IPS DF 4.7 (cell line): ENCODE results near the gene PCSK7.

Experiments
- DNase-seq: peaks from one replicate; pipeline ENCODE4 v3.0.0-alpha.2; 2013; ENCODE audit warnings: low spot score; ENCODE audit errors: extremely low read depth

The PCSK7 gene

DNA sequence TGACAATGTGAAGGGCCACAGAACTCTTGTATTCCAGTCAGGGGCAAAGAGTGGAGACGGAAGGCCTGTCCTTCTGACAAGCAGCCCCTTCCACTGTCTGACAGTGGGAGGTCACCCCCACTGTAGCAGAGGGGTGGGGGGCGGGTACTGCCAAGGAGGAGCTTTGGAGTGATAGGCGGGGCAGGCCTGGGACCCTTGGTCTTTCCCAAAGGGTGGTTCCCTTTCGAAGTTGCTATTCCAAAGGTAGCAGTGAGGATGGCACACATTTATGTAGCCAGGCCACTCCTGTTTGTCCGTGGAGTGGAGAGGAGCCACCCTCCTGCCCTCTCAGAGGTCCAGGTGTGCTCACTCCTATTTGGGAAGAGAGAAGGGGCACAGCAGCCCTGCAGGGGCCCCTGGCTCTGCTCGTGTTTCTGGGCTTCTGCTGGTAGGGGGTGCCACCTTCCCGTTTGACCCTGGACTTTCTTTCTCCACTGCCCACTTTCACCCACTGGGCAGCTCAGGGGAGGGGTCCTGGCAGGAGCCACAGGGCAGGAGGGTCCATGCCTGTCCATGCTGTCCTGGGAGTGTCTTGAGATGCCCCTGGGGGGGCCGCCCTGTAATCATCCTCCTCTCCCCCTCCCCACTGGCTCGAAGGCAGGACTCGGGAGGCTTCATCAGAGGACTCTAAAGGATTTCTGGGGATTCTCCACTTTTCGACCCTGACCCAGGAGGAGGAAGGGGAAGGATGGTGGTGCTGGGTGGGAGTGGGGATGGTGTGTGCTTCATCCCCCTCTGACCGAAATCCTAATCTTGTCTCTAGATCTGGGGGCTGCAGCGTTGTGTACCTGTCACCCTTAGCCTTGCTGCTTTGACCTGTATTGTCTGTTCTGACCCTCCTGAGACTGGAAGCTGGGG, 31.7 kb downstream of the PCSK7 start:
- DNase-seq = no peak

DNA sequence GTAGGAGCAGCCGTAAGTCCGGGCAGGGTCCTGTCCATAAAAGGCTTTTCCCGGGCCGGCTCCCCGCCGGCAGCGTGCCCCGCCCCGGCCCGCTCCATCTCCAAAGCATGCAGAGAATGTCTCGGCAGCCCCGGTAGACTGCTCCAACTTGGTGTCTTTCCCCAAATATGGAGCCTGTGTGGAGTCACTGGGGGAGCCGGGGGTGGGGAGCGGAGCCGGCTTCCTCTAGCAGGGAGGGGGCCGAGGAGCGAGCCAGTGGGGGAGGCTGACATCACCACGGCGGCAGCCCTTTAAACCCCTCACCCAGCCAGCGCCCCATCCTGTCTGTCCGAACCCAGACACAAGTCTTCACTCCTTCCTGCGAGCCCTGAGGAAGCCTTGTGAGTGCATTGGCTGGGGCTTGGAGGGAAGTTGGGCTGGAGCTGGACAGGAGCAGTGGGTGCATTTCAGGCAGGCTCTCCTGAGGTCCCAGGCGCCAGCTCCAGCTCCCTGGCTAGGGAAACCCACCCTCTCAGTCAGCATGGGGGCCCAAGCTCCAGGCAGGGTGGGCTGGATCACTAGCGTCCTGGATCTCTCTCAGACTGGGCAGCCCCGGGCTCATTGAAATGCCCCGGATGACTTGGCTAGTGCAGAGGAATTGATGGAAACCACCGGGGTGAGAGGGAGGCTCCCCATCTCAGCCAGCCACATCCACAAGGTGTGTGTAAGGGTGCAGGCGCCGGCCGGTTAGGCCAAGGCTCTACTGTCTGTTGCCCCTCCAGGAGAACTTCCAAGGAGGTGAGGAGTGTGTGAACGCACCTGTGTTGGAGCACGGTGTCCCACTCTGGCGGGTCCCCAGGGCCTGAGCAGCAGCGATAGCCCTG, 32.6 kb downstream of the PCSK7 start, which contains the start of gene TAGLN:
Gene TAGLN, plus strand, starts transcription at position 318 of the 863 bp plus-strand sequence. CDS start 3,644 bp downstream, outside the sequence.
- no peak for DNase-seq

- DNase-seq = no peak
Observed at GRCh38 chr11:117198613-117199012, 33.3 kb downstream of the PCSK7 start.

- DNase-seq = no peak
Observed at GRCh38 chr11:117197516-117198456, 34.1 kb downstream of the PCSK7 start.

DNA sequence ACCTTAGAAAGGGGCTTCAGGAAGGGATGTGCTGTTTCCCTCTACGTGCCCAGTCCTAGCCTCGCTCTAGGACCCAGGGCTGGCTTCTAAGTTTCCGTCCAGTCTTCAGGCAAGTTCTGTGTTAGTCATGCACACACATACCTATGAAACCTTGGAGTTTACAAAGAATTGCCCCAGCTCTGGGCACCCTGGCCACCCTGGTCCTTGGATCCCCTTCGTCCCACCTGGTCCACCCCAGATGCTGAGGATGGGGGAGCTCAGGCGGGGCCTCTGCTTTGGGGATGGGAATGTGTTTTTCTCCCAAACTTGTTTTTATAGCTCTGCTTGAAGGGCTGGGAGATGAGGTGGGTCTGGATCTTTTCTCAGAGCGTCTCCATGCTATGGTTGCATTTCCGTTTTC, 34.9 kb downstream of the PCSK7 start:
- no peak for DNase-seq

GRCh38 chr11:117195761-117196160, 36.1 kb downstream of the PCSK7 start:
- DNase-seq = no peak

DNA sequence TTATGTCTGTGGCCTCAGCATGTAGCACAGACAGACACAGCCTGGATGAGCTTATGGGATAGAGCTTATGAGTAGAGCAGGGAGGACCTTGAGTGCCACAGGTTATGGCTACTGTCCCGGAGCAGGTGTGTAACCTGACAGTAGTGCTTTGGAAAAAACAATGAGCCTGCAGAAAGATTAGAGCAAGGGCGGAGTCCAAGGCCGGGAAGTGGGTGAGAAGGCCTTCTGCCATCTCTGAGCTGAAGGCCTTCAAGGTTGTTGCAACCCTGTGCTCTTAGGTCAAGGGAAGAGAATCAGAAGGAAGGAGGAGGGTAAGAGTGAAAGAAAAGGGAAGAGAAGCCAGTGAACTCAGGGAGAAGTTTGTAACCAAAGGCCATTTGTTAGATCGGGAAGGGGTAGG, 36.6 kb downstream of the PCSK7 start:
- DNase-seq = no peak

DNA sequence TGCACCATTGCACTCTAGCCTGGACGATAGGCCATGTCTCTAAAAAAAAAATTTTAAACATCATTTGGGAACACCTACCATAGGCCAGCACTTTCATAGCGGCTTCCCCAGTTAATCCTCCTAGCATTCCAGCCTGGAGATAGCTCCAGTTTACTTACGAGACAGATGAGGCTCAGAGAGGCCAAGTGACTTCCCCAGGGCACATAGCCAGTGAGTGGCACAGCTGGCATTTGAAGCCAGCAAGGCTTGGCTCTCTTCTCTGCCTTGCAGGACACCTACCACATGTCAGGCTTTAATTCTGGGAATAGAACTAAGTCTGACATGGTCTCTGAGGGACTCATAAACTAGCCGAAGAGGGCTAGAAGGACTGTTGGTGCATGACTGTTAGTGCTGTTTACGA, 37.6 kb downstream of the PCSK7 start:
- no peak for DNase-seq

DNA sequence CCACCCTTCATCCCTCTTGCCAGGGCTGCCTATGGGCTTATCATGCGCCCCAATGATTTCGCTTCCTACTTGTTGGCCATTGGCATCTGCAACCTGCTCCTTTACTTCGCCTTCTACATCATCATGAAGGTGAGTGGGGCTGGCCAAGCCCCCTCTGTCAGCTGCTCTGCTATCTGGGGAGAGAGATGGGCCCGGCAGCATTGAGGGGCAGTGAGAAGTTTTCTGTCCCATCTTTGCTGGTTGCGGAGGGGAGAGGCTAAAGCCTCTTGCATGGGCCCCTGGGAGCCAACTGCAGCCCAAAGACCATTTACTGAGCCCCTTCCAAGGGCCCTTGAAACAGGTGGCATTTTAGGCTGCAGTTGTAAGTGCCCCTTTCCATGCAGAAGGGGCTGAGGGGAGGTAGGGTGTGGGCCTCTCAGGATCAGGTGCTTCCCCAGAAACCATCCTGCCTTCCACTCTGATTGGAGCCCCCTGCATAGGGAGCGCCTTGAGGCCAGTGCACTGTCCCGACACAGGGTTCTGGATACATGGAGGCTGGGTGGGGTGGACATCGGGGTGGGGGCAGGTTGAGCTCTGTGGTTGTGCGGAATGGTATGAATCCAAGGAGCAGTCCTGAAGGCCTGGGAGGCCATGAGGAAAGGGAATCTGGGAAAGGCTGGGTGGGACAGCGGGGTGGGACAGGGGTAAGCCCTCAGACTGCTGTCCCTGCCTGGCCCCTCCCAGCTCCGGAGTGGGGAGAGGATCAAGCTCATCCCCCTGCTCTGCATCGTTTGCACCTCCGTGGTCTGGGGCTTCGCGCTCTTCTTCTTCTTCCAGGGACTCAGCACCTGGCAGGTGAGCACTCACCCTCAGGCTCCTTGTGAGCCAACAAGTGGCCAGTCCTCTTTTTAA, 38.5 kb downstream of the PCSK7 start:
- DNase-seq = no peak

DNA sequence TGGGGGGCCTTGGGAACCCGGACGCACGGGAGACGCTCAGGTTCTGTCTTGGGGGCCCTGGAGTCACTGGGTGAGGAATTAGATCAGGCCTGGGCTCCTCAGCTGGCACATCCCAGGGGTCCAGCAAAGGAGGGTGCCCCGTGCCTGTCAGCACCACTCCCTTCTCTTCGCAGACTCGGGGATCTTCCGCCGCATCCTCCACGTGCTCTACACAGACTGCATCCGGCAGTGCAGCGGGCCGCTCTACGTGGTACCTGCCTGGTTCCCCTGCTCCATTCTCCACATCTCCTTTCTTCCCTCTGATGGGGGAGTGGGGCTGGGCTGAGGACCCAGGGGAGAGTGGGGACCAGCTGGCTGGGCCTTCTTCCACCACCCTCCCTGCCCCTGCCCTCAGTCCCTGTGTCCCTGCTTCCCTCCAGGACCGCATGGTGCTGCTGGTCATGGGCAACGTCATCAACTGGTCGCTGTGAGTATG, 39.4 kb downstream of the PCSK7 start:
- DNase-seq = no peak

DNA sequence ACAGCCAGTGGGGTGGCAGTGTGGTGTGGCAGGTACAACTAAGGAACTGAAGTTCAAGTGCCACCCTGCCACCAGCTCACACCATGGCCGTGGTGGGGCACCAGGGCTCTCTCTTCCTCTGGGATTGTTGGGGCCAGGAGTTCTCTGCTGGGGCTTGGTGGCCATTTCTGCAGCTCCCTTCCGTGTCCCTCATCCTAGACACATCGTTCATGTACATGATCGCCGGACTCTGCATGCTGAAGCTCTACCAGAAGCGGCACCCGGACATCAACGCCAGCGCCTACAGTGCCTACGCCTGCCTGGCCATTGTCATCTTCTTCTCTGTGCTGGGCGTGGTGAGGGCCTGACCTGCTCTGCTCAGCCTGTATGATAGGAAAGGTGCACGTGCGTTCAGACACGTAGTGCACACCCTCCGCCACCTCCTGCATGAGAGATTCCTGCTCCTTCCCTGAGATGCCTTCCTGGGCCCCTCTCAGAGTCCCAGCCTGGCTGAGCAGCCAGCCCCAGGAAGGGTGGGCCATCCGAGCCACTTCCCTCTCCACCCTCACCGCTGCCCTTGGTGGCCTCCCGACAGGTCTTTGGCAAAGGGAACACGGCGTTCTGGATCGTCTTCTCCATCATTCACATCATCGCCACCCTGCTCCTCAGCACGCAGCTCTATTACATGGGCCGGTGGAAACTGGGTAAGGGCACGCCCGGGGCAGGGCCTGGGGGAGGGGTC, 40.0 kb downstream of the PCSK7 start:
- no peak for DNase-seq

DNA sequence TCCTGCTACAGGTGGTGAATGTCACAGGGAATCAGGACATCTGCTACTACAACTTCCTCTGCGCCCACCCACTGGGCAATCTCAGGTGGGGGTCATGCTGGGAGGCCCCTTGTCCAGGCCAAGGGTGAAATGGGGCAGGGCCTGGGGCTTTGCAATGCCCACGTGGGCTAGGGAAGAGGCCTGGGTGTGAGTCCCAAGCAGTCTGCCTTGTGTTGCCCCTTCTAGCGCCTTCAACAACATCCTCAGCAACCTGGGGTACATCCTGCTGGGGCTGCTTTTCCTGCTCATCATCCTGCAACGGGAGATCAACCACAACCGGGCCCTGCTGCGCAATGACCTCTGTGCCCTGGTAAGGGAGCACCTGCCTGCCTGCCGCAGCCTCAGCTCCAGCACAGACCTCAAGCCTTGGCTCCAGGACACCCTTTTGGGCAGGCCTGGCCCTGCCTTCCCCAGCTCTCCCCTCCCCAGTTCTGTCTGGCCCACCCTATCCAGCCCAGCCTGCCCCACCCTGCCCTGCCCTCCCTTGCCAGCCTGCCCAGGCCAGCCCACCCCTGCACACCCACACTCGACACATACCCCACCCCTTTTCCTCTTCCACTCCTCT, 41.8 kb downstream of the PCSK7 start:
- DNase-seq = no peak

DNA sequence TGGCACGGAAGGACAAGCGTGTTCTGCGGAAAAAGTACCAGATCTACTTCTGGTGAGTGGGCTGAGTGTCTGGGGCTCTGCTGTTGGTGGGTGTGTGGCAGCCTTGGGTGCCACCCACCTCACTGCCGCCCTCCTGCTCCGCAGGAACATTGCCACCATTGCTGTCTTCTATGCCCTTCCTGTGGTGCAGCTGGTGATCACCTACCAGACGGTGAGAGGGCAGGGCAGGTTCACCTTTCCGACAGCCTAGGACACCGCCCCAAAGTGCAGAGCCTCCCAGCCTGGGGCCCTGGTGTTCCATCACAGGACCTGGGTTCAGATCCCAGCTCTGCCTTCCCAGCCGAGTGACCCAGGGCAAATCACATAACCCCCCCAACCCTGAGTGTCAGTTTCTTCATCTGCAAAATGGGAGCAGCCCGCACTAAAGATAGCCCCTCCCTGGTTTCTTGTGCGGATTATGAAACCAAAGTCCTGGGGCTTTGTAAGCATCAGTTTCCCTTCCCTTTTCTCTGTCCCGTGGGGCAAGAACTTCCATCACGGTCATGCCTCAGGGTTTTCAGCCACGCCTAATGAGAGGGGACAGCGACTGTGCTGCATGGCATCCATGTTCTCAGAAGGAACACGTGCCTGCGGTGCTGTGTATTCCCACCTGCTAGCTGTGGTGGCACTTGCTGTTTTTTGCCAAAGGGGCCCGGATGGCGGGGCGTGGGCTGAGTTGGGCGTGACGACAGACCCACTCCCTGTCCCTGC, 42.5 kb downstream of the PCSK7 start:
- DNase-seq = no peak

DNA sequence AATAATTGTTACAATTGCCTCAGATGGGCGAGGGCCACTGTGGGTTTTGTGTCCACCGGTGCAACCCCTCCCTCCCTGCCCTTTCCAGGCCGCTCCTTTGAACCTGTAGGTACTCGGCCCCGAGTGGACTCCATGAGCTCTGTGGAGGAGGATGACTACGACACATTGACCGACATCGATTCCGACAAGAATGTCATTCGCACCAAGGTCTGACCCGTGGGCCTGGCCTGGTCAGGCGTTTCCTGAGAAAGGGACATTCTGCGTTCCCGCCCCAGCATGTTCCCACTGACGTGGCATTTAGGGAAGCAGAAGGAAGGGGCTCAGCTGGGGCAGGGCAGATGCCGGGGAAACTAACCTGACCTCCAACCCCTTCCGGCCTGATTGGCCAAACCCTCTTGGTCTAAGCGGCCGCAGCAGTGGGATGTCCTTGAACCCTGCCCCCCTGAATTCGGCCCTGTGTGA, 43.2 kb downstream of the PCSK7 start:
- DNase-seq = no peak

GRCh38 chr11:117187799-117188481, 43.9 kb downstream of the PCSK7 start:
- DNase-seq = no peak

DNA sequence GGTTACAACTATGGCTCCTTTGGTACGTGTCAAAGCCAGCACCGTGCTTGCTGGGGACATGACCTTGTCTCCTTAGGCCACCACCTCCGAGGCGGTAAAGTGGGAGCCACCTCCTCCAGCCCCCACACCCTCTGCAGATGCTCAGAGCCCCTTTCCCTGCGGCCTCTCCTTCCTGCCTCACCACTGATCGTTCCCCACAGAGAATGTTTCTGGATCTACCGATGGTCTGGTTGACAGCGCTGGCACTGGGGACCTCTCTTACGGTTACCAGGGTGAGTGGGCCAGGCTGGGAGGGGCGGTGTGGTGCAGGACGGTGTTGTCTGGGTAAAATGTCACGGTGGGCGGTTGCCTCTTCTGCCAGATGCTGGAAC, 44.5 kb downstream of the PCSK7 start:
- DNase-seq = no peak

- DNase-seq = no peak
Observed at GRCh38 chr11:117187007-117187406, 44.9 kb downstream of the PCSK7 start.

DNA sequence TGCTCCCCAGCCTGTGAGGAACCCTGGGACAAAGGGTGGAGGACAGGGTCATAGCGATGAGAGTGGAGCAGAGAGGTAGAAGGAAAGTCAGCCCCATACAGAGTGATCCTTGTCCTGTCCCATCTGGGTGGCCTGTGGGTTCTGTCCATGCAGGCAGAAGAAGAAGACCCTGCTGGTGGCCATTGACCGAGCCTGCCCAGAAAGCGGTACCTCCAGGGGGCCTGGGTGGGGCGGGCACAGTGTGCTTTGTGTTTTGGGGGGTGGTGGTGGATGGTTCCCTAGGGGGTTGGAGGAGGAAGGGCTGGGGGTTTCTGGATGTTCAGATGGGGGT, 45.5 kb downstream of the PCSK7 start:
- no peak for DNase-seq
